HEK293 (cell line): ENCODE data around the gene JHY.
A peak's percentile ranks its signal among the peaks of the same experiment; 100 is the strongest.

Experiments used
- CTCF ChIA-PET: fragments of 350-600 bp; formaldehyde crosslinking; extraction: SDS; loops from one replicate; lab custom pipeline; 2021; ENCODE audit warnings: antibody characterized with exemption; lab: Yijun Ruan, JAX
- POLR2A ChIA-PET: fragments of 300-600 bp; formaldehyde crosslinking; extraction: SDS; loops from one replicate; lab custom pipeline; 2020; ENCODE audit warnings: antibody characterized with exemption, inconsistent platforms; lab: Yijun Ruan, JAX
- H3K27ac ChIP-seq: fragments of 200-500 bp; sonication (Bioruptor generic); 2 replicates; pipeline ENCODE4 v1.5.1; 2014; ENCODE audit warnings: low read depth, low read length, control low read depth, inconsistent platforms; ENCODE audit errors: extremely low read depth
- H3K36me3 ChIP-seq, 2 experiments: fragments of 200-500 bp in 1 of 2; sonication (Bioruptor generic) in 1 of 2; 1 replicate in 1 of 2; 2 replicates in 1 of 2; pipeline ENCODE4 v1.5.1; 2014 to 2017; ENCODE audit warnings: inconsistent platforms in 2 of 2, low read length in 2 of 2; ENCODE audit not compliant: control insufficient read depth in 2 of 2, insufficient read depth in 1 of 2
- H3K4me1 ChIP-seq: fragments of 200-500 bp; sonication (Bioruptor generic); 2 replicates; pipeline ENCODE4 v1.5.1; 2014; ENCODE audit warnings: mild to moderate bottlenecking, low read length, inconsistent platforms; ENCODE audit not compliant: control insufficient read depth, insufficient read depth
- H3K4me3 ChIP-seq: 2 replicates; pipeline ENCODE4 v1.5.1; 2011; ENCODE audit warnings: low read depth, mild to moderate bottlenecking, control low read depth, low read length, moderate library complexity
- H3K9me3 ChIP-seq: fragments of 200-500 bp; sonication (Bioruptor generic); 2 replicates; pipeline ENCODE4 v1.5.1; 2014; ENCODE audit warnings: low read depth, low read length, inconsistent platforms; ENCODE audit not compliant: control insufficient read depth, insufficient read depth
- ZNF48 ChIP-seq: fragments of 450-650 bp; formaldehyde crosslinking; IDR thresholded peaks from 2 replicates; pipeline ENCODE4 v1.5.1; 2016; ENCODE audit warnings: missing biosample characterization, missing genetic modification characterization
- TF ChIP-seq, protein P1 (sequence below): fragments of 450-650 bp; formaldehyde crosslinking; IDR thresholded peaks from 2 replicates; pipeline ENCODE4 v1.5.1; 2017; ENCODE audit warnings: missing biosample characterization, missing genetic modification characterization

The JHY gene

DNA sequence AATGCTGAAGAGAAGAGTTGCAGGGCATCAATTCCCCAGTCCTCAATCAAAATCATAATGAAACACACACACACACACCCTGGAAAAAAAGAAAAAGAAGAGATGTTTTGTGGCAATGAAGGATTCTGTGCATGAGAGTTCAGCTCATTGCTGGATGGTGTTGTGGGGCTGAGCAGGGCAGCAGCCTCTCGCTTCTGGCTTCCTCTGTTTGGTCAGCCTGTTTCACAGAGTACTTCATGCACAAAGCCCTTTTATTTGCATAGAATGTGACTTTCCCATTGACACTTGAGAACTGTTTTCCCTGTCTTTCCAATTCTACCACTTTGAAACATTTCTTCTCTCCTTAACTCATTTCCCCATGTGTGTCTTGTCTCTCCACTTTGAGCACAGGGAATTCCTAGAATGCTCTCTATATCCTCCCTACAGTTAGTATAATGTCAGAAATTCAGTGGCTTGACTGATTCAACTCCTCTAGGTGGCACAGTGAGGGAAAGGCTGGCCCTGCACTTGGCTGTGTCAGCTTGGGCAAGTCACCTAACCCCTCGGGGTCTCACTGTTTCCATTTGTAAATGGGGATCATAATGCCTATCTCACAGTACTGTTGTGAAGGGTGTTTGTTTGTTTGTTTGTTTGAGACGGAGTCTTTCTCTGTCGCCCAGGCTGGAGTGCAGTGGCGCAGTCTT lies 124.4 kb downstream of the JHY start:
- TF ChIP-seq ZNF48 (tag by site-specific recombination): no peak
- TF ChIP-seq, protein P1, sequence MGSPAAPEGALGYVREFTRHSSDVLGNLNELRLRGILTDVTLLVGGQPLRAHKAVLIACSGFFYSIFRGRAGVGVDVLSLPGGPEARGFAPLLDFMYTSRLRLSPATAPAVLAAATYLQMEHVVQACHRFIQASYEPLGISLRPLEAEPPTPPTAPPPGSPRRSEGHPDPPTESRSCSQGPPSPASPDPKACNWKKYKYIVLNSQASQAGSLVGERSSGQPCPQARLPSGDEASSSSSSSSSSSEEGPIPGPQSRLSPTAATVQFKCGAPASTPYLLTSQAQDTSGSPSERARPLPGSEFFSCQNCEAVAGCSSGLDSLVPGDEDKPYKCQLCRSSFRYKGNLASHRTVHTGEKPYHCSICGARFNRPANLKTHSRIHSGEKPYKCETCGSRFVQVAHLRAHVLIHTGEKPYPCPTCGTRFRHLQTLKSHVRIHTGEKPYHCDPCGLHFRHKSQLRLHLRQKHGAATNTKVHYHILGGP (tag by site-specific recombination): peak; percentile 20; the same call in 1 of the 2 replicates
- no peak overlapping the region for H3K27ac ChIP-seq
- no peaks in the 10 kb centered on the region for H3K9me3 ChIP-seq
- ChIA-PET POLR2A (no interaction called here), CTCF (interaction anchor here (4.0 kb wide), 1 partner anchor 15 kb away, joined by 21 read pairs; no protein-coding TSS in a partner anchor)
- no peak overlapping the region for H3K4me3 ChIP-seq
- H3K36me3 ChIP-seq: no peaks in the 10 kb centered on the region
- H3K4me1 ChIP-seq: no peaks in the 10 kb centered on the region
